ENCODE measurements around the gene ZNF501.

Gene ZNF501

DNA sequence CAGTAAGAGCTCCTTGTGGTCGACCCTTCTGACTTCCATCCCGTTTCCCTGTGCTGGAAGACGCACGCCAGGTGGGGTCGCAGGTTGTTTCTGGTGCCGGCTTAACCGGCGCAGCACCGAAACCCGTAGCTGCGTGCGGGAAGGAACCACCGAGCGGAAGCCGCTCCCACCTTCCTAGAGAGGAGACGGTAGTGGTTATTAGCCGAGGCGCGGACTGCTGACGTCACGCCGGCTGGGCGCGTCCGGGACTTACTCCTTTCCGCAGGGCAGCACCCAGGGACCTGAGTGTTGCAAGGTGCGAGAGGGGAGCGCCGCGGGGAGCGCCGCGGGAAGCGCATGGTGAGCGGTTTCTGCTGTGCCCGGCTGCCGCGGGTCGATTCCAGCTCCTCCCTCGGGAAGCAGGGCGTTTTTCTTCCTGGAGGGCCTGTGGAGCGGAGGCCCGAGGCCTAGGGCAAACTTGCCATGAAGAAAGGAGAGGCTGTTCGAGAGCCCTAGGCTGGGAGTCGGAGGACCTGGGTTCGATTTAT is at the start of gene ZNF501:
Gene ZNF501, plus strand, starts transcription at position 252 of the 527 bp plus-strand sequence. CDS start 4,787 bp downstream, outside the sequence.
- peak; percentile 87 for DNase-seq (ENCODE audit: low spot score)

GRCh38 chr3:44680921-44681455 is 48.4 kb upstream of the ZNF501 start:
- DNase-seq (ENCODE audit: low spot score) = no peak

DNA sequence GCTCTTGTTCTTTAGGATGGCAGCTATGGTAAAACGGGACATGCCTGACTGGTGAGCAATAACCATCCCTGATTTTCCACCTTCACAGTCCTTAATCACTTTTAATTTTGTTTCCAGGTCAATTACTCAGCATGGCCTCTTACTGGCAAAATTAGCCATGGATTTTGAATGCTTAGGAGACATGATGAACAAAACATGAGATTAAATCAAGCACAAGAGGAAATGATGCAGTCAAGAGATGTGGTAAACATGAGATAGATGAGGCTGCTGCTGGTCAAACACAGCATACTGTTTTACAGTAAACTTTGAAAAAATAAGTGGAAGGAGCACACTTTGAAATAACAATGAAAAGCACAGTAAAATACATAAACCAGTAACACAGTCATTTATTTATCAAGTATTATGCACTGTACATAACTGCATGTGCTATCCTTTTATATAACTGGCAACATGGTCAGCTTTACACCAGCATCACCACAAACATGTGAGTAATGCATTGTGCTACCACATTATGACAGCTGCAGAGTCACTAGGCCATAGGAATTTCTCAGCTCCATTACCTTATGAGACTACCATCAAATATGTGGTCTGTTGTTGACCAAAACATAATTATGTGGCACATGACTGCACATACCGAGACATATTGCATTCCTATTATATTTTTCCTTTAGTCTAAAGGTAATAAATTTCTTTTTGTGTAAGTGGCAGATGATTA is 47.1 kb upstream of the ZNF501 start:
- no peak for DNase-seq (ENCODE audit: low spot score)

GRCh38 chr3:44685128-44685800 is 44.2 kb upstream of the ZNF501 start:
- DNase-seq (ENCODE audit: low spot score) = peak; percentile 86

GRCh38 chr3:44687898-44688297 is 41.5 kb upstream of the ZNF501 start:
- no peak for DNase-seq (ENCODE audit: low spot score)

GRCh38 chr3:44712455-44713075 is 16.9 kb upstream of the ZNF501 start, which contains the start of gene ZNF502:
ZNF502 (plus strand) TSS chr3:44712660; CDS start chr3:44720262, 7,602 bp downstream.
- DNase-seq (ENCODE audit: low spot score) = peak; percentile 90

- no peak for DNase-seq (ENCODE audit: low spot score)
Observed at GRCh38 chr3:44721231-44722102, 8.0 kb upstream of the ZNF501 start.

- no peak for DNase-seq (ENCODE audit: low spot score)
Observed at GRCh38 chr3:44722103-44722401, 7.4 kb upstream of the ZNF501 start.

- DNase-seq (ENCODE audit: low spot score) = no peak
Observed at GRCh38 chr3:44734646-44735168, 5.3 kb downstream of the ZNF501 start.

- DNase-seq (ENCODE audit: low spot score) = no peak
Observed at GRCh38 chr3:44761101-44761423, 31.6 kb downstream of the ZNF501 start.

- peak; percentile 96 for DNase-seq (ENCODE audit: low spot score)
Observed at GRCh38 chr3:44761424-44762169, 32.2 kb downstream of the ZNF501 start, which contains the start of the genes KIAA1143 and KIF15. KIAA1143 (minus strand) TSS chr3:44761619; CDS start chr3:44761602, 17 bp downstream. KIF15 (plus strand) TSS chr3:44761794; CDS start chr3:44761866, 72 bp downstream.

GRCh38 chr3:44762170-44762677 is 32.8 kb downstream of the ZNF501 start:
- no peak for DNase-seq (ENCODE audit: low spot score)

DNA sequence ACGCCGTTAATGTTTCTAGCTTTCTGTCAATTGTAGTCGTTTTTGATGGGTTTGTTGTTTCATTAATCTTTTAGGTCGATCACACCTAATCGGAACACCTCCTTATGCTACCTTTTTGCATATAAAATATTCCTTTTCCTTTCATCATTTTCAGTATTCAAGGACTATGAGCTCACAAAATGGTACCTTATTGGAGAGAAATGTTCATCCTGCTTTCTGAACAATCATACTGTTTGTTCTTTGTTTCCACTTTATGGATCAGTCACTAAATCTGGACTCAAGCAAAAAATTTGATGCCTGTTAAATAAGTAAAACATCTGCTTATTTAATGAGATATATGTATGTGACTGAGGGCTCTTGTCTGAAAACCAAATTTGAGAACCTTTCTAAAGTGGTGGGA is 33.3 kb downstream of the ZNF501 start:
- DNase-seq (ENCODE audit: low spot score) = no peak

GRCh38 chr3:44764248-44764647 is 34.8 kb downstream of the ZNF501 start:
- DNase-seq (ENCODE audit: low spot score) = no peak

- DNase-seq (ENCODE audit: low spot score) = no peak
Observed at GRCh38 chr3:44771424-44772098, 42.1 kb downstream of the ZNF501 start.

DNA sequence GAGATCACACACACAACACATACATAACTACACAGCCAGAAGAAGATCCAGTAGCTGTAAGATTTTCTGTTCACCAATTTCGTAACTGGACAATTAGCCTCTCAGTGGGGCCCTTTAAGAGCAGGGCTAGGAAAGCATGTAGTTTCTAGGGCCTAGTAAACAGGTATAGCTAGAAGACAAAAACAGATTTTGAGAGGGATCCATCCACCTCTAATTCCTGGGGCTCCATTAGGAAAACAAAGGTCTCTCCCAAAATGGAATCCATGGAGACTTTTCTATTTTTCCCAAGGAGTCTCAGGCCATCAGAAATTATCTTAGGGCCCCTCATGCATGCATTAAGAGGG is 42.6 kb downstream of the ZNF501 start:
- no peak for DNase-seq (ENCODE audit: low spot score)

DNA sequence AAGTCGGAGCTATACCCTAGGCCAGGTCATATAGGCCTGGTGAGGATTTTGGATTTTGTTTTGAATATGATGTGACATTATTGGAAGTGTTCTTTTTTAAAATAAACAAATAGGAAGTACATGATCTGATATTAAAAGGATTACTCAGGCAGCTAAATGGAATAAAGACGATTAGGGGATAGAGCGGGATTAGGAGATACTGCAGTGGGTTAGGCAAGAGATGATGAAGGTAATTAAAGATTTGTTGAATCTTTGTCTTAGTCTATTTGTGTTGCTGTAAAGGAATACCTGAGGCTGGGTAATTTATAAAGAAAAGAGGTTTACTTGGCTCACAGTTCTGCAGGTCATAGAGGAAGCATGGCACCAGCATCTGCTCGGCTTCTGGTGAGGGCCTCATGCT is 53.5 kb downstream of the ZNF501 start:
- no peak for DNase-seq (ENCODE audit: low spot score)

Data from cerebellar cortex (tissue), 1 donor.